Superior temporal gyrus (tissue), 1 donor: Measurements from ENCODE around the gene DROSHA.
"Not testable (repeated sequence)": the region's sequence is repeated elsewhere in the genome, so short reads cannot be mapped to it uniquely, and the experiment has no call there.

Experiments
- DNase-seq: peaks from one replicate; pipeline ENCODE4 v3.0.0-alpha.2; 2016; ENCODE audit errors: extremely low spot score

Gene DROSHA

GRCh38 chr5:31416547-31416946 is 115.3 kb downstream of the DROSHA start:
- DNase-seq, result no peak

- no peak for DNase-seq
Measured at GRCh38 chr5:31415960-31416359, 115.9 kb downstream of the DROSHA start.

GRCh38 chr5:31415009-31415923 is 116.6 kb downstream of the DROSHA start:
- DNase-seq, result no peak

GRCh38 chr5:31413030-31413812 is 118.7 kb downstream of the DROSHA start:
- no peak for DNase-seq

GRCh38 chr5:31412324-31412723 is 119.6 kb downstream of the DROSHA start:
- DNase-seq, result no peak

- peak; percentile 77 for DNase-seq
Measured at GRCh38 chr5:31410089-31410488, 121.8 kb downstream of the DROSHA start.

- no peak for DNase-seq
Measured at GRCh38 chr5:31408814-31409213, 123.1 kb downstream of the DROSHA start.

GRCh38 chr5:31407921-31408693 is 123.8 kb downstream of the DROSHA start:
- DNase-seq, result no peak

- DNase-seq, result no peak
Measured at GRCh38 chr5:31404325-31404724, 127.6 kb downstream of the DROSHA start.

GRCh38 chr5:31401691-31402090 is 130.2 kb downstream of the DROSHA start:
- no peak for DNase-seq

GRCh38 chr5:31397926-31398557 is 133.9 kb downstream of the DROSHA start:
- no peak for DNase-seq

- DNase-seq, result no peak
Measured at GRCh38 chr5:31396611-31397295, 135.1 kb downstream of the DROSHA start.

GRCh38 chr5:31395450-31396045 is 136.3 kb downstream of the DROSHA start:
- not testable (repeated sequence) for DNase-seq

GRCh38 chr5:31393126-31393525 is 138.8 kb downstream of the DROSHA start:
- DNase-seq, result no peak

- no peak for DNase-seq
Measured at GRCh38 chr5:31392061-31392460, 139.8 kb downstream of the DROSHA start.

GRCh38 chr5:31390256-31390655 is 141.6 kb downstream of the DROSHA start:
- DNase-seq, result no peak

- DNase-seq, result no peak
Measured at GRCh38 chr5:31385774-31386537, 145.9 kb downstream of the DROSHA start.

- DNase-seq, result no peak
Measured at GRCh38 chr5:31383734-31384133, 148.2 kb downstream of the DROSHA start.

- no peak for DNase-seq
Measured at GRCh38 chr5:31382051-31382878, 149.6 kb downstream of the DROSHA start.
